NCI-H345 treated with DMSO at 0.1 percent for 48 hours (cell line): ENCODE results near the gene STRA8.

Experiments used
- DNase-seq: peaks from one replicate; lab custom pipeline; 2025; ENCODE audit not compliant: unreplicated experiment; lab: John Stamatoyannopoulos, UW

Gene STRA8, protein sequence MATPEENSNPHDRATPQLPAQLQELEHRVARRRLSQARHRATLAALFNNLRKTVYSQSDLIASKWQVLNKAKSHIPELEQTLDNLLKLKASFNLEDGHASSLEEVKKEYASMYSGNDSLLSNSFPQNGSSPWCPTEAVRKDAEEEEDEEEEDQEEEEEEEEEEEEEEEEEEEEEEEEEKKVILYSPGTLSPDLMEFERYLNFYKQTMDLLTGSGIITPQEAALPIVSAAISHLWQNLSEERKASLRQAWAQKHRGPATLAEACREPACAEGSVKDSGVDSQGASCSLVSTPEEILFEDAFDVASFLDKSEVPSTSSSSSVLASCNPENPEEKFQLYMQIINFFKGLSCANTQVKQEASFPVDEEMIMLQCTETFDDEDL

GRCh38 chr7:135233570-135233969, at the start of gene STRA8:
Gene STRA8, plus strand, starts transcription at chr7:135233838. Its CDS starts 6,687 bp downstream, at chr7:135240525.
- no peak for DNase-seq

DNA sequence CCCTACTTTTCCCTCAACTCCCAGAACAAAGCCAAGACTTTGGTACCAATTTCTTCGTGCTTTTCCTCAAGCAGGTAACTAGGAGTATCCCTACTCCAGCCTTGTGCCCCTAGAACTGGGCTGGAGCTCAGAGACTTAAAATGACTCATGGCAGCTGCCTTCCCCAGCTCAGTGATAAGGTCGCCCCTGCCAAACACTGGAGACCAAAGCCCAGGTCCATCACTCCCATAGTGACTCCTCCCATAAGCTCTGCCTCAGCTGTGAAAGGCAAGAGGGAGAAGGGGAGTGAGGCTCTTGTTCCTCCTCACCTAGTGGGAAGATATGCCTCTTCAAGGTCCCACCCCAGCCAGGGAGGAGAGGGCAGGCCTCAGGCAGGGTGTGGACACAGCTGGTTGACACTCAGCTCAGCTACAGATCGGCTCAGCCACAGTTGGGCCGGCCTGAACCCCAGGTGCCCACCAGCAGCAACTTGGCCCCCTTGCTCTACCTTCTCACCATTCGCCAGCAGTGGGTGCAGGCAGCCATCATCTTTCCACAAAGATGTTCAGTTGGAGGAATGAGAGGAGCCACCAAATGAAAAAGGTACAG, 49.3 kb upstream of the STRA8 start:
- no peak for DNase-seq

DNA sequence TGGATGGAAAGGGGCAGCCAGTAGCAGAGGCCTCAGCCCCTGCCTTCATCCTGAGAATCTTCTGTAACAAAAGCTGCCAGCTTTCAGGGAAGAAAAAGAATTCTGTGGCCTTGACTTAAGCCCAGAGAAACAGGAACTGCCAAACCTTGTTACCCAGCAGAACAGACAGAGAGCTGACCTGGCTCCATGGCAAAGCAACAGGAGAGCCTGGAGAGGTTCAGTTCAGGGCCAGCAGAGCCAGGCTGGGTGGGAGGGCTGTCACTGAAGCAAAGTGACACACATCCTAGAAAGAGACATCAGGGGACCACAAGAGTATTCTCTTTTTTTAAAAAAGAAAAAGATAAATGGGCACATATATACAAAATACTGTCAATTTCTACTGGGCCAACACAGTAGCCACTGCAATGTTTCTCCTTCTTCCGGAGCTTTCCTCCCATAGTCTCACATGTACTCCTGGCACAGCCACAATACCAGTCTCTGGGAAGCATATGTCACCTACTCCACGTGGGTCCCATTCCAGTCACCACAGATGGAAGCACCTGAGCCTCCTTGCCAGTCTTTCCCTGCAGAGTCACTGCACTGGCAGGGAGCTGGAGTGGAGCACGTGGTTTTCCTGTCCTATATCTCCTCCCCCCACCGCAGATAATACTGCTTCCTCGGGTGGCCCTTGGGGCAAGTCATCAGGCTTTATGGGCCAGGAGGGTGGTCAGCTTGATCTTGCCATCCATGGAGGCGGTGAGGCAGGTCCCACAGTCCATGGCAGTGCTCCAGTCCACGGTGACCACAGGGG, 48.0 kb upstream of the STRA8 start:
- no peak for DNase-seq

GRCh38 chr7:135186261-135186540, 47.4 kb upstream of the STRA8 start:
- no peak for DNase-seq

DNA sequence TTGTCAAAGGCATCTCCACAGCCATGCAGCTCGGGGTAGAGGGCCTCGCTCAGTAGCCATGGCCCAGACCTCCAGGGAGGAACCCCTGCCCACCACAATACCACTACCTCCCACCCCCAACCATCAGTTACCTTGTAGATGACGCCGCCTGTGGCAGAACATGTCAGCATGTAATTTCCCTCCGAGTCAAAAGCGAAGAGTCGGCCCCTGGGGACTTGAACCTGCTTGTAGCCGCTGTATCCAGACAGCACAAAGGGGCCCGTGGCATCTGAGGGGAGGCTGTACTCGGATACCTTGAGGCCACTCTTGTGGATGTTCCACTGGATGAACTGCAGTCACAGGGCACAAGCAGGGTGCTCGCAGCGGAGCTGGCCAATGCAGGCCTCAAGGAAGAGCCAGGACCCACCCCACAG, 46.8 kb upstream of the STRA8 start:
- DNase-seq, result no peak

DNA sequence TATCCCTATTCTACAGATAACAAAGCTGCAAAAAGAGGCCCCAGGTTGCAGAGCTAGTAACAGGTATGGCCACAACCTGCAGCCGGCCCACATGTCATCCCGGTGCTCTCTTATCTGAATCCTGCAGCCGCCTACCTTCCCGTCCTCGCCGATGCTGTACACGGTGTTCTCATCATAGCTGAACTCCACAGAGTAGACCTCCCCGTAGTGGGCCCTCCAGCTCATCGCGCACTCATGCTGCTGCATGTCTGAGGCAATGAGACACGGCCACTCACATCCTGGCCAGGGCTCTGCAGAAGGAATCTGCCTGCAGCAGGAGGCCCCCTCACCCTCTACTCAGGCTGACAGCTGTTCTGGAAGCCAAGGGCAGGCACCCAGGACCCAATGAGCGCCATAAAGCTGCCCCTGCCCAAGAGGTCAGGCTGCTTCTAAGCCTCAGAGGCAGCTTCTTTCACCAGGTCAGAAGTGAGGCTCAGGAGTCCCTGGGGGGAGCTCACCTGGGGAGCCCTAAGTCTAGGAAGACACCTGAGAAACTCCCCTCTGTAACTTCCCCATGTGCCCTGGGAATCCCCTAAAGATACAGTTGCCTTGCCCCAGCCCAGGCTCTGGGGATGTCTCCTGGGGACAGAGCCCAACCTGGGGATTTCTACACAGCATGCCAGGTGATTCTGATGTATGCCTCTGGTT, 45.2 kb upstream of the STRA8 start:
- DNase-seq, result no peak

GRCh38 chr7:135189221-135189662, 44.4 kb upstream of the STRA8 start:
- DNase-seq, result no peak

DNA sequence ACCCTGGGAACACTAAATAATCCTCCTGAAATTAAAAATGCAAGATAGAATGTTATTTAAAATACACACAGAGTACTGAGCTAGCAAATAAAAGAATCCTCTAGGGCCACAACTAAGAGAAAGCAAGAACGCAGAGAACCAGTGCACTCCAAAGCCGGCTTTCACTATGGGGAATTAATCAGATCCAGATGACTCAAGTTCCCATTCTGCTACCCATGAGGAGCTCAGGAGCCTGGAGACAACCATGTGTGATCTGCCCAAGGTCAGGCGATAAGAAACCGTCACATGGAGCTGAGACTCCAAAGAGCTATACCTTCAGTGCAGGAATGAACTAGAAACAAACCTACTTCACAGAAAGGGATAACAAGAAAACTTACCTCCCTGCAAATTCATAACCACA, 43.7 kb upstream of the STRA8 start:
- no peak for DNase-seq

GRCh38 chr7:135190703-135191102, 42.9 kb upstream of the STRA8 start:
- no peak for DNase-seq

- DNase-seq, result no peak
These were observed 40.6 kb upstream of the STRA8 start for GRCh38 chr7:135192914-135193536.

DNA sequence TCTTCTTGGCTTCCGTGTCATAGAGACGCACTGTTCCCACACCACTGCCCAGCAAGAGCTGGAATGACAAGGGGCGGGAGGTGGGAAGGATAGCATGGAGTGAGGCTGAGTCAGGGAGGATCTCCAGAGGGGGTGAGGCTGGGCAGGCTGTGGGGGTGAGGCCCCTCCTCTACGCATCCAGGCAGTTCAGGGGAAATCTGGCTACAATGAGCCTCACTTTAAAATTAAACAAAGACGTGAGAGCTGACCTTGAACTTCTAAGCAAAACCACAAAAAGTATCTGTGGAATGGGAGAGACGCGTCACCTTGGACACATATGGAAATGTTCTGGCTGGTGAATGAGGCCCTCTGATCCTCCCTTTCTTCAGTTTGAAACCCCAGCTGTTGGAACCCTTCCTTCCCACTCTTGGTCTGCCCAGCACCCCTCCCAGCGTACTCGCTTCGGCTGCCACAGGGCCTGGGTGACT, 40.0 kb upstream of the STRA8 start:
- DNase-seq, result no peak

DNA sequence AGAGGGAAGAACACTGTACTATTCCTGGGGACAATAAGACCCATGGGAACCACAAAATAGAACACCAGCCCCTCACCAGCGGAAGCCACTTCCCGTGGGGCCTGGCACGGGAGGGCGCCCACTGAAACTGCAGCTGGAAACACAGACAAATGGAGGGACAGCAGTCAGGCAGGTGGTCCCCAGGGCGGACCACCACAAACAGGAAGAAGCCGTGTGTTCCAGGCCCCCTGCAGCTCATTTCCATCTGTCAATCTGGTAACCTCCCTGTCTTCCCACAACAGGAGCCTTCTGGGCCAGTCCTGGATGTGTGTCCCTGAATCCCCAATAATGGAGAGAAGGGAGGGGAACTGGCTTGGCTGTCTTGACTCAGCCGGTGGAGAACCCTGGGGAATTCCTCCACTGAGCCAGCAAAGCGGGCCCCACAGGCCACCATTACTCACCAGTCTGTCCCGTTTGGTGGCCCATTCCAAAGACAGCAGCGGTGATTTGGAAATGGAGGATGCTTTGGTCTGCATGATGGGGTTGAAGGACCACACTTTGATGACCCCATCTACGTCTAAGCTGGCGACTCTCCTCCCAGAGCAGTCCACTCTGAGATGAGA, 39.0 kb upstream of the STRA8 start:
- no peak for DNase-seq

DNA sequence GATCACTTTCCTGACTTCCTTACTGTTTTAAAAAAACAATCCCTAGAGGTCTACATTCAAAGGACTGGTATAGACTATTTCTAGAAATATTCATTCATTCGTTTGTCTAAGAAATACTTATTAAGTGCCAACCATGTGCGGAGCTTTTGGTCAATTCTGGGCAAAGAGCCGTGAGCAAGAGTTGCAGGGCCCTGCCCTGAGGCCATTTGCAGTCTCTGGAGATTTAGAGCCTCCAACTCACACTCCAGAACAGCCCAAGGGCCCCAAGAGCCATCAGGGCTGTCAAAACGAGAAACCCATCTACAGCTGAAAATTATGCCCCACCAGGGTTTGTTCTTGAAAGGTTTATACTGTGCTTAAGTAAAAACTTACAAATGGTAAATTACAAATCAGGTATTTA, 38.5 kb upstream of the STRA8 start:
- no peak for DNase-seq

DNA sequence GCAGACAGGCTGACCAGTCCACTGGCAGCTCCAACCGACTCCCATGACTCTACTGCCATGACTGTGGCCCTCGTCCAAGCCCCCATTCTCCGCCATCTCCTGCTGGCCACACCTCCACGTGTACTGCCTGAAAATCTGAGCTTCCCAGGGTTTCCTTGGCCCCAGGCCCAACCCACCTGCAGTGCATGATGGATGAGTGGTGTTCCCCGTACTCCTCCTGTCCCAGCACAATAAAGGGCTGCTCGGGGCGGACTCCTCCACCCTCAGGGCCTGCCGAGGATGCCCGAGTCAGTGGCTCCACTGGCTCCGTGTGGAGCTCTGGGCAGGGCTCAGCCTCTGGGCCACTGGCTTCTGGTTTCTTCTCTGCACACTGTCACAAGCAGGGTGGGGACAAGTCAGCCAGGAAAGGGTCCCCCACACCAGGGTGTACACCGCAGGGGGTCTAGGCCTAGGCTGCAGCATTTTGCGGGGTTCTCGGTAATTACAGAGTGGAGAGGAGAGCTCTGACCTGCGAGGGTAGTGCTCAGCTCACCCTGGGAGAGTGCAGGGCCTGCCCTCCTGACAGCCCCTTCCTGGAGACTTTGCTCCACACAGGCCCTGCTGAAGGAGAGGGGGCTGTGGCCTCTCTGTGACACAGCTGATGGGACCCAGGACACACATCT, 37.5 kb upstream of the STRA8 start:
- DNase-seq, result no peak

DNA sequence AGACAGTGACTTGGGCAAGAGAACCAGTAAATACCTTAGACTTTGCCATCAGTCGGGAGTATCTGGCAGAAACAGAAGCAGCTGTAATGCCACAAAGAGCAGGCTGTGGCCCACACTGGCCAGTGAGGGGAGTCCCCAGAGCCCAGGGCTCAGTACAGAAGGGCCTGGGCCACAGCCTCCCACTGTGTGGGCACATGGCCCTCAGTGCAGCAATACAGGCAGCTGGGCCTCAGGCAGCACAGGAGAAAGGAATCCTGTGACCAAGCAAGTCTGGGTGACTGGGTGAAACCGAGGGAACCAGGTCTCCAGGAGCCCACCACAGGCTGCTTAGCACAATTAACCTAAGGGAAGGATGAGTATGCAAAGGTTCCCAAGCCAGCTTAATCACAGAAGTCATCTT, 36.3 kb upstream of the STRA8 start:
- no peak for DNase-seq

- DNase-seq, result no peak
These were observed 35.6 kb upstream of the STRA8 start for GRCh38 chr7:135197906-135198655.

GRCh38 chr7:135199439-135199838, 34.2 kb upstream of the STRA8 start:
- no peak for DNase-seq

DNA sequence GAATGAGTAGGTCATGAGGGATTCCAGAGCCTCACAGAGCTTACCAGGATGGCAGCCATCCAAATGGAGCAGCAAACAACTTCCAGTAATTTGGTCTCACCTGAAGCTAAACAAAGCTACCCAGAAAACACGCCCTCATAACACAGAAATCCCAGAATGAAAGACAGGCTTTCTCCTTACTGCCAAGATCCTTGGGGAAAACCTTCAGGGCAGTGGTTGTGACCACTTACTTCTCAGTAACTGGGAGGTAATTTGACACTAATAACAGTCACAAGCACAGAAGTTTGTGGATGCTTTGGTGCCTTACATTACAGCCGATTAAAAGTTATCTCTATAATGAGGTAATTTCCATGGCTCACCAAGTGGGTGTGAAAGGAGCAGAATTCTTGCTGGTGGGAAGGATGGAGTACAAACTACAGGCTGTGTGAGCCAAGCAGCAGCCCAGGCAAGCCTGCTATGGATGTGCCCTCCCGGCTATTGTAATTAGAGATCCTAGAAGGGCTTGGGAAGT, 32.8 kb upstream of the STRA8 start:
- DNase-seq, result no peak

DNA sequence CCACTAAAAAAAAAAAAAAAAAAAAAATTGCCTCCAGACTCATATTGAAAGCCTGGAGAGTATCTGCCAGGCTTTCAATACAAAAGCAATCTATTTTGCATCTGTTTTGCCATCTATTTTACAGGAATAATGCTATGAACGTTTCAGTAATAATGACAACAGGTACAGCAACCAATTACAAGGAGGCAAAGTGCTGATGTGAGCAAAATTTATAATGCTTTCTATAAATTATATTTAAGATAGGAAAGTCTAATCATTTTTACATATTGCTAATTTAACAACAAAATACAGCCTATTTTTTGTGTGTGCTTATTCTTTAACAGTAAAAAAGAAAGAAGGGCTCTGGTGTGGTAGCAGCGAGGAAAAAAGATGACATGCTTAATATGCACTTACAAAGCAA, 32.3 kb upstream of the STRA8 start:
- no peak for DNase-seq
